ENCODE measurements around the gene POMT1.

- TF ChIP-seq, protein P1, sequence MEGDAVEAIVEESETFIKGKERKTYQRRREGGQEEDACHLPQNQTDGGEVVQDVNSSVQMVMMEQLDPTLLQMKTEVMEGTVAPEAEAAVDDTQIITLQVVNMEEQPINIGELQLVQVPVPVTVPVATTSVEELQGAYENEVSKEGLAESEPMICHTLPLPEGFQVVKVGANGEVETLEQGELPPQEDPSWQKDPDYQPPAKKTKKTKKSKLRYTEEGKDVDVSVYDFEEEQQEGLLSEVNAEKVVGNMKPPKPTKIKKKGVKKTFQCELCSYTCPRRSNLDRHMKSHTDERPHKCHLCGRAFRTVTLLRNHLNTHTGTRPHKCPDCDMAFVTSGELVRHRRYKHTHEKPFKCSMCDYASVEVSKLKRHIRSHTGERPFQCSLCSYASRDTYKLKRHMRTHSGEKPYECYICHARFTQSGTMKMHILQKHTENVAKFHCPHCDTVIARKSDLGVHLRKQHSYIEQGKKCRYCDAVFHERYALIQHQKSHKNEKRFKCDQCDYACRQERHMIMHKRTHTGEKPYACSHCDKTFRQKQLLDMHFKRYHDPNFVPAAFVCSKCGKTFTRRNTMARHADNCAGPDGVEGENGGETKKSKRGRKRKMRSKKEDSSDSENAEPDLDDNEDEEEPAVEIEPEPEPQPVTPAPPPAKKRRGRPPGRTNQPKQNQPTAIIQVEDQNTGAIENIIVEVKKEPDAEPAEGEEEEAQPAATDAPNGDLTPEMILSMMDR (IDR thresholded peaks at IDR 0.05; ENCODE audit: low read depth, low read length) = no peak
- TF ChIP-seq MYC (IDR thresholded peaks at IDR 0.05; ENCODE audit: low read depth, low read length) (no peak), POLR2A (IDR thresholded peaks at IDR 0.05; ENCODE audit: extremely low read depth, insufficient read length) (no peak), MAX (IDR thresholded peaks at IDR 0.05; ENCODE audit: low read depth, low read length) (no peak)
Observed at GRCh38 chr9:131473891-131474290, 28.8 kb upstream of the POMT1 start.

Data from NB4 (cell line).